K562 (cell line): ENCODE data around the gene TBC1D17. TPM values are rescaled to one million over a fixed set of nuclear protein-coding genes. Genes with fewer than 3 reads are reported as not detected.

Experiments
- CREB3L1 ChIP-seq: fragments of 450-650 bp; IDR thresholded peaks from 2 replicates; pipeline ENCODE4 v1.6.1; 2014; ENCODE audit warnings: low read depth, mild to moderate bottlenecking, moderate library complexity, borderline replicate concordance
- CSDE1 ChIP-seq, 2 experiments: fragments of 450-650 bp; IDR thresholded peaks; 2 replicates each; pipeline ENCODE4 v1.6.1; 2016; ENCODE audit warnings: mild to moderate bottlenecking in 1 of 2
- CTCF ChIP-seq, 3 experiments: IDR thresholded peaks in 2 of 3; conservative IDR thresholded peaks in 1 of 3; 2 replicates each; pipeline ENCODE4 v1.5.1; 2011 to 2012; ENCODE audit warnings: low read length in 3 of 3, mild to moderate bottlenecking in 3 of 3, control low read depth in 2 of 3, improper control_type of control experiment in 1 of 3, inconsistent platforms in 1 of 3, low read depth in 1 of 3, mixed read lengths in 1 of 3, moderate library complexity in 1 of 3; ENCODE audit not compliant: insufficient read depth in 2 of 3
- JUN ChIP-seq, 2 experiments: sonication (generic) in 1 of 2; formaldehyde crosslinking in 1 of 2; IDR thresholded peaks; 2 replicates each; pipeline versions ENCODE4 v1.6.1 to v1.8.0; 2012 to 2022; ENCODE audit warnings: borderline replicate concordance in 2 of 2, mild to moderate bottlenecking in 2 of 2, improper control_type of control experiment in 1 of 2, low read depth in 1 of 2, low read length in 1 of 2, missing genetic modification reagents in 1 of 2
- LARP7 ChIP-seq: fragments of 450-650 bp; IDR thresholded peaks from 2 replicates; pipeline ENCODE4 v1.6.1; 2016
- MAFK ChIP-seq: IDR thresholded peaks from 2 replicates; pipeline ENCODE4 v1.6.1; 2011; ENCODE audit warnings: low read length, improper control_type of control experiment
- MAX ChIP-seq: sonication (generic); formaldehyde crosslinking; IDR thresholded peaks from 2 replicates; pipeline ENCODE4 v1.9.0; 2022; ENCODE audit warnings: mild to moderate bottlenecking, missing genetic modification reagents
- NFIX ChIP-seq: fragments of 250-450 bp; sonication (Bioruptor Pico); IDR thresholded peaks from 2 replicates; pipeline ENCODE4 v1.4.0; 2020; ENCODE audit warnings: low read depth, mild to moderate bottlenecking, moderate library complexity
- NRF1 ChIP-seq, 2 experiments: fragments of 450-650 bp; IDR thresholded peaks in 1 of 2; conservative IDR thresholded peaks in 1 of 2; 2 replicates each; pipeline ENCODE4 v1.6.1; 2014; ENCODE audit warnings: mild to moderate bottlenecking in 2 of 2
- RBM25 ChIP-seq: fragments of 200-400 bp; formaldehyde crosslinking; IDR thresholded peaks from 2 replicates; pipeline ENCODE4 v1.6.1; 2018; ENCODE audit warnings: low read length, low read depth, moderate library complexity; ENCODE audit not compliant: severe bottlenecking
- RNF2 ChIP-seq: sonication (generic); IDR thresholded peaks from 2 replicates; pipeline ENCODE4 v1.6.1; 2016
- SAFB2 ChIP-seq: fragments of 200-400 bp; formaldehyde crosslinking; IDR thresholded peaks from 2 replicates; pipeline ENCODE4 v1.6.1; 2018; ENCODE audit warnings: borderline replicate concordance, low read length, low read depth, moderate library complexity; ENCODE audit not compliant: severe bottlenecking
- SIN3A ChIP-seq, 2 experiments: fragments of 150-350 bp in 1 of 2; IDR thresholded peaks; 2 replicates each; pipeline ENCODE4 v1.6.1; 2011 to 2016; ENCODE audit warnings: borderline replicate concordance in 2 of 2, low read depth in 2 of 2, low read length in 2 of 2, mild to moderate bottlenecking in 2 of 2, moderate library complexity in 2 of 2; ENCODE audit not compliant: control insufficient read depth in 1 of 2
- SRSF7 ChIP-seq: fragments of 200-400 bp; formaldehyde crosslinking; optimal IDR thresholded peaks from 2 replicates; pipeline ENCODE3; 2017; ENCODE audit warnings: mild to moderate bottlenecking, low read depth, low read length
- TBL1XR1 ChIP-seq, 2 experiments: IDR thresholded peaks; 2 replicates each; pipeline ENCODE4 v1.6.1; 2012; ENCODE audit warnings: improper control_type of control experiment in 2 of 2, low read length in 2 of 2, mild to moderate bottlenecking in 1 of 2
- ZKSCAN8 ChIP-seq: fragments of 200-800 bp; sonication (Bioruptor generic); IDR thresholded peaks from 2 replicates; pipeline ENCODE4 v1.6.1; 2016; ENCODE audit warnings: missing genetic modification characterization, missing compliant biosample characterization
- ZNF668 ChIP-seq: fragments of 250-450 bp; sonication (Bioruptor Pico); IDR thresholded peaks from 2 replicates; pipeline ENCODE4 v1.8.0; 2022; ENCODE audit warnings: mild to moderate bottlenecking, inconsistent platforms
- ZNF766 ChIP-seq: fragments of 200-800 bp; sonication (Bioruptor generic); conservative IDR thresholded peaks from 2 replicates; pipeline ENCODE4 v1.6.1; 2016; ENCODE audit warnings: missing genetic modification characterization, missing compliant biosample characterization
- polyA plus RNA-seq, 8 experiments: library from polyadenylated mRNA; depleted of rRNA in 4 of 8; stranded (reverse) in 5 of 8; unstranded in 3 of 8; fragments of >200 nt; fragmentation: Nextera tagmentation in 2 of 8; fragmentation: Illumina TruSeq in 1 of 8; extraction: Ambion mirVana in 2 of 8; extraction: Trizol in 1 of 8; gene quantifications; 2 replicates each; pipeline versions ENCODE4 v1.2.1 to v1.2.3, GENCODE V29; 2011 to 2014; ENCODE audit warnings: inconsistent platforms in 1 of 8, missing spikeins in 1 of 8
- total RNA-seq, 7 experiments: library from RNA; depleted of rRNA in 6 of 7; stranded (reverse); fragments of >200 nt in 6 of 7; fragmentation: Illumina TruSeq in 2 of 7; extraction: Trizol in 2 of 7; gene quantifications; 2 replicates each; pipeline versions ENCODE4 v1.2.1 to v1.2.3, GENCODE V29; 2011 to 2021; ENCODE audit warnings: low replicate concordance in 1 of 7
- TF ChIP-seq, protein P1 (sequence below): fragments of 250-450 bp; sonication (Bioruptor Pico); IDR thresholded peaks from 2 replicates; pipeline ENCODE4 v1.9.0; 2021; ENCODE audit warnings: mild to moderate bottlenecking, inconsistent platforms
- TF ChIP-seq, protein P2 (sequence below), 2 experiments: fragments of 450-650 bp in 1 of 2; sonication (generic) in 1 of 2; formaldehyde crosslinking in 1 of 2; IDR thresholded peaks in 1 of 2; conservative IDR thresholded peaks in 1 of 2; 2 replicates each; pipeline versions ENCODE4 v1.6.1 to v1.8.1; 2016 to 2023; ENCODE audit warnings: mild to moderate bottlenecking in 2 of 2, moderate library complexity in 2 of 2, inconsistent platforms in 1 of 2, missing genetic modification reagents in 1 of 2

The TBC1D17 gene
- total and polyA plus RNA-seq, 9 of the 15 experiments (the other 6 are each of a cell fraction or from before 2014, with no cell fraction given), result 0.42 to 16.0 (median 3.8) TPM

- TF ChIP-seq SAFB2 (no peak), JUN (IDR thresholded peaks at IDR 0.05; ENCODE audit: borderline replicate concordance, low read depth, low read length) (no peak), JUN (CRISPR knock-in tag; IDR thresholded peaks at IDR 0.05; ENCODE audit: borderline replicate concordance) (no peak), MAX (CRISPR knock-in tag) (0 out of 2 replicates have a peak, but pooled peaks have one; percentile 36), LARP7 (no peak), CSDE1 (IDR thresholded peaks at IDR 0.05) (no peak), ZNF668 (no peak), MAFK (no peak), RBM25 (peak; percentile 73), CTCF (IDR thresholded peaks at IDR 0.05 in 2 of 3, conservative IDR thresholded peaks at IDR 0.05 in 1 of 3; ENCODE audit: insufficient read depth in 2 of 3, low read depth in 1 of 3, low read length in 3 of 3) (no peak), RNF2 (no peak), ZNF766 (CRISPR knock-in tag) (0 out of 2 replicates have a peak, but pooled peaks have one; percentile 4), SIN3A (IDR thresholded peaks at IDR 0.05; ENCODE audit: borderline replicate concordance in 2 of 2, control insufficient read depth in 1 of 2, low read depth in 2 of 2, low read length in 2 of 2) (no peak), SRSF7 (no peak), ZKSCAN8 (CRISPR knock-in tag) (no peak), CREB3L1 (no peak), NRF1 (conservative IDR thresholded peaks at IDR 0.05 in 1 of 2, IDR thresholded peaks at IDR 0.05 in 1 of 2) (no peak), NFIX (CRISPR knock-in tag) (no peak), TBL1XR1 (IDR thresholded peaks at IDR 0.05; ENCODE audit: low read length in 2 of 2) (no peak)
- TF ChIP-seq, protein P1, sequence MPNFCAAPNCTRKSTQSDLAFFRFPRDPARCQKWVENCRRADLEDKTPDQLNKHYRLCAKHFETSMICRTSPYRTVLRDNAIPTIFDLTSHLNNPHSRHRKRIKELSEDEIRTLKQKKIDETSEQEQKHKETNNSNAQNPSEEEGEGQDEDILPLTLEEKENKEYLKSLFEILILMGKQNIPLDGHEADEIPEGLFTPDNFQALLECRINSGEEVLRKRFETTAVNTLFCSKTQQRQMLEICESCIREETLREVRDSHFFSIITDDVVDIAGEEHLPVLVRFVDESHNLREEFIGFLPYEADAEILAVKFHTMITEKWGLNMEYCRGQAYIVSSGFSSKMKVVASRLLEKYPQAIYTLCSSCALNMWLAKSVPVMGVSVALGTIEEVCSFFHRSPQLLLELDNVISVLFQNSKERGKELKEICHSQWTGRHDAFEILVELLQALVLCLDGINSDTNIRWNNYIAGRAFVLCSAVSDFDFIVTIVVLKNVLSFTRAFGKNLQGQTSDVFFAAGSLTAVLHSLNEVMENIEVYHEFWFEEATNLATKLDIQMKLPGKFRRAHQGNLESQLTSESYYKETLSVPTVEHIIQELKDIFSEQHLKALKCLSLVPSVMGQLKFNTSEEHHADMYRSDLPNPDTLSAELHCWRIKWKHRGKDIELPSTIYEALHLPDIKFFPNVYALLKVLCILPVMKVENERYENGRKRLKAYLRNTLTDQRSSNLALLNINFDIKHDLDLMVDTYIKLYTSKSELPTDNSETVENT (CRISPR knock-in tag), result no peak
- TF ChIP-seq, protein P2, sequence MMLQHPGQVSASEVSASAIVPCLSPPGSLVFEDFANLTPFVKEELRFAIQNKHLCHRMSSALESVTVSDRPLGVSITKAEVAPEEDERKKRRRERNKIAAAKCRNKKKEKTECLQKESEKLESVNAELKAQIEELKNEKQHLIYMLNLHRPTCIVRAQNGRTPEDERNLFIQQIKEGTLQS (IDR thresholded peaks at IDR 0.05), result no peak
- TF ChIP-seq, protein P2 (CRISPR knock-in tag; conservative IDR thresholded peaks at IDR 0.05), result no peak
Observed at GRCh38 chr19:49870309-49870901, 7.1 kb upstream of the TBC1D17 start (continued).
